Epithelial cell of proximal tubule (primary cell): ENCODE data around the gene SLC25A22. TPM values are rescaled to one million over a fixed set of nuclear protein-coding genes. Genes with fewer than 3 reads are reported as not detected.
A peak's percentile ranks its signal among the peaks of the same experiment; 100 is the strongest.

Experiments
- DNase-seq: peaks from one replicate; pipeline ENCODE4 v3.0.0-alpha.2; 2011; ENCODE audit warnings: low read depth
- H3K4me3 ChIP-seq: 2 replicates; pipeline ENCODE4 v1.5.1; 2011; ENCODE audit warnings: low read depth, mild to moderate bottlenecking, low read length
- CTCF ChIP-seq: conservative IDR thresholded peaks from 2 replicates; pipeline ENCODE4 v1.5.1; 2012; ENCODE audit warnings: low read depth, mild to moderate bottlenecking, low read length
- total RNA-seq: library from RNA; depleted of rRNA; stranded (reverse); fragments of >200 nt; gene quantifications from 2 replicates; pipeline ENCODE4 v1.2.3, GENCODE V29; 2015

The SLC25A22 gene
- total RNA-seq, 1 donor from 2014 or later: 20.1 TPM

- no peak overlapping the region for H3K4me3 ChIP-seq
- DNase-seq: no peak
- no peak for TF ChIP-seq CTCF
Observed at GRCh38 chr11:826227-826621, 28.1 kb upstream of the SLC25A22 start.

GRCh38 chr11:825366-826226 is 27.5 kb upstream of the SLC25A22 start:
- no peak for DNase-seq

GRCh38 chr11:824942-825341 is 26.9 kb upstream of the SLC25A22 start:
- no peak for DNase-seq
- no peak overlapping the region for H3K4me3 ChIP-seq
- TF ChIP-seq CTCF: no peak

More at GRCh38 chr11:825366-826226, 27.5 kb upstream of the SLC25A22 start:
- H3K4me3 ChIP-seq: no peak overlapping the region
- no peak for TF ChIP-seq CTCF

- no peak for TF ChIP-seq CTCF
- H3K4me3 ChIP-seq: no peak overlapping the region
- DNase-seq: no peak
Observed at GRCh38 chr11:824292-824880, 26.3 kb upstream of the SLC25A22 start.

GRCh38 chr11:823441-824291 is 25.6 kb upstream of the SLC25A22 start:
- no peak for DNase-seq
- no peak overlapping the region for H3K4me3 ChIP-seq
- no peak for TF ChIP-seq CTCF

- TF ChIP-seq CTCF: no peak
- DNase-seq: no peak
- H3K4me3 ChIP-seq: peak overlapping the region; percentile 88
Observed at GRCh38 chr11:821512-822371, 23.7 kb upstream of the SLC25A22 start.
